ENCODE data around the gene SSRP1. TPM values are rescaled to one million over a fixed set of nuclear protein-coding genes. Genes with fewer than 3 reads are reported as not detected.

SSRP1 gene
- 100 to 1,000 TPM; 162 to 212 (median 183) TPM for polyA plus RNA-seq (ENCODE audit: insufficient read length in 3 of 3)
- long read RNA-seq, donor 1, transcript SSRP1-201 (17 exons, 2,819 nt), result major isoform, 10 of 106 reads
- long read RNA-seq, donor 1, partial matches to known transcripts, result 96 of 106 reads
- long read RNA-seq, donor 1, other reads (novel, unspliced or antisense), result 0 of 106 reads
- long read RNA-seq, donor 2, transcript SSRP1-201 (17 exons, 2,819 nt), result major isoform, 11 of 161 reads
- long read RNA-seq, donor 2, partial matches to known transcripts, result 150 of 161 reads
- long read RNA-seq, donor 2, other reads (novel, unspliced or antisense), result 0 of 161 reads
- long read RNA-seq, donor 3, partial matches to known transcripts, result 132 of 135 reads
- long read RNA-seq, donor 3, other reads (novel, unspliced or antisense), result 0 of 135 reads
- long read RNA-seq, donor 4, transcript SSRP1-201 (17 exons, 2,819 nt), result major isoform, 10 of 129 reads
- long read RNA-seq, donor 4, partial matches to known transcripts, result 119 of 129 reads
- long read RNA-seq, donor 4, other reads (novel, unspliced or antisense), result 0 of 129 reads
- long read RNA-seq, donor 5, partial matches to known transcripts, result 24 of 24 reads
- long read RNA-seq, donor 5, other reads (novel, unspliced or antisense), result 0 of 24 reads
- long read RNA-seq, donor 6, transcript SSRP1-201 (17 exons, 2,819 nt), result major isoform, 16 of 36 reads
- long read RNA-seq, donor 6, partial matches to known transcripts, result 20 of 36 reads
- long read RNA-seq, donor 6, other reads (novel, unspliced or antisense), result 0 of 36 reads
- long read RNA-seq, donor 7, transcript SSRP1-201 (17 exons, 2,819 nt), result major isoform, 7 of 173 reads
- long read RNA-seq, donor 7, partial matches to known transcripts, result 166 of 173 reads
- long read RNA-seq, donor 7, other reads (novel, unspliced or antisense), result 0 of 173 reads
- long read RNA-seq, donor 8, partial matches to known transcripts, result 44 of 47 reads
- long read RNA-seq, donor 8, other reads (novel, unspliced or antisense), result 0 of 47 reads
- long read RNA-seq, donor 9, transcript SSRP1-201 (17 exons, 2,819 nt), result major isoform, 6 of 146 reads
- long read RNA-seq, donor 9, partial matches to known transcripts, result 140 of 146 reads
- long read RNA-seq, donor 9, other reads (novel, unspliced or antisense), result 0 of 146 reads
- long read RNA-seq, donor 10, transcript SSRP1-201 (17 exons, 2,819 nt), result major isoform, 9 of 57 reads
- long read RNA-seq, donor 10, partial matches to known transcripts, result 48 of 57 reads
- long read RNA-seq, donor 10, other reads (novel, unspliced or antisense), result 0 of 57 reads
- long read RNA-seq, donor 11, transcript SSRP1-201 (17 exons, 2,819 nt), result major isoform, 6 of 84 reads
- long read RNA-seq, donor 11, partial matches to known transcripts, result 78 of 84 reads
- long read RNA-seq, donor 11, other reads (novel, unspliced or antisense), result 0 of 84 reads
- long read RNA-seq, donor 12, transcript SSRP1-201 (17 exons, 2,819 nt), result major isoform, 21 of 97 reads
- long read RNA-seq, donor 12, partial matches to known transcripts, result 76 of 97 reads
- long read RNA-seq, donor 12, other reads (novel, unspliced or antisense), result 0 of 97 reads
- long read RNA-seq, donor 13, partial matches to known transcripts, result 38 of 39 reads
- long read RNA-seq, donor 13, other reads (novel, unspliced or antisense), result 0 of 39 reads
- long read RNA-seq, donor 14, result 0 reads
- long read RNA-seq, donor 15, transcript SSRP1-201 (17 exons, 2,819 nt), result major isoform, 14 of 128 reads
- long read RNA-seq, donor 15, partial matches to known transcripts, result 114 of 128 reads
- long read RNA-seq, donor 15, other reads (novel, unspliced or antisense), result 0 of 128 reads
- long read RNA-seq, donor 16, transcript SSRP1-201 (17 exons, 2,819 nt), result major isoform, 10 of 182 reads
- long read RNA-seq, donor 16, partial matches to known transcripts, result 172 of 182 reads
- long read RNA-seq, donor 16, other reads (novel, unspliced or antisense), result 0 of 182 reads

- peak; percentile 86 for DNase-seq
Measured at GRCh38 chr11:57335343-57336110, at the start of gene SSRP1. SSRP1 (minus strand) TSS chr11:57335892; CDS start chr11:57335121, 771 bp downstream.

GRCh38 chr11:57380975-57381374 lies 45.3 kb upstream of the SSRP1 start, which contains the start of gene PRG3:
PRG3 (minus strand) TSS chr11:57381150; CDS start chr11:57380708, 442 bp downstream.
- DNase-seq, result no peak

GRCh38 chr11:57379732-57380131 lies 44.0 kb upstream of the SSRP1 start:
- peak; percentile 52 for DNase-seq

GRCh38 chr11:57378186-57378585 lies 42.5 kb upstream of the SSRP1 start:
- no peak for DNase-seq

GRCh38 chr11:57377107-57377506 lies 41.4 kb upstream of the SSRP1 start:
- no peak for DNase-seq

GRCh38 chr11:57376095-57377090 lies 40.7 kb upstream of the SSRP1 start:
- no peak for DNase-seq

- no peak for DNase-seq
Measured at GRCh38 chr11:57375490-57375889, 39.8 kb upstream of the SSRP1 start.

- DNase-seq, result no peak
Measured at GRCh38 chr11:57374966-57375365, 39.3 kb upstream of the SSRP1 start.

GRCh38 chr11:57373146-57373545 lies 37.5 kb upstream of the SSRP1 start:
- DNase-seq, result no peak

- no peak for DNase-seq
Measured at GRCh38 chr11:57370941-57371340, 35.2 kb upstream of the SSRP1 start.

GRCh38 chr11:57370251-57370650 lies 34.6 kb upstream of the SSRP1 start:
- DNase-seq, result no peak

GRCh38 chr11:57368845-57369232 lies 33.1 kb upstream of the SSRP1 start:
- no peak for DNase-seq

- no peak for DNase-seq
Measured at GRCh38 chr11:57368106-57368844, 32.6 kb upstream of the SSRP1 start.

GRCh38 chr11:57364851-57365660 lies 29.4 kb upstream of the SSRP1 start:
- no peak for DNase-seq

- no peak for DNase-seq
Measured at GRCh38 chr11:57363131-57364080, 27.7 kb upstream of the SSRP1 start.
